Medulla oblongata (tissue), 1 donor: ENCODE data around the gene UBXN2A.

Experiments
- DNase-seq: peaks from one replicate; pipeline ENCODE4 v3.0.0-alpha.2; 2015; ENCODE audit errors: extremely low spot score

UBXN2A gene, protein sequence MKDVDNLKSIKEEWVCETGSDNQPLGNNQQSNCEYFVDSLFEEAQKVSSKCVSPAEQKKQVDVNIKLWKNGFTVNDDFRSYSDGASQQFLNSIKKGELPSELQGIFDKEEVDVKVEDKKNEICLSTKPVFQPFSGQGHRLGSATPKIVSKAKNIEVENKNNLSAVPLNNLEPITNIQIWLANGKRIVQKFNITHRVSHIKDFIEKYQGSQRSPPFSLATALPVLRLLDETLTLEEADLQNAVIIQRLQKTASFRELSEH

DNA sequence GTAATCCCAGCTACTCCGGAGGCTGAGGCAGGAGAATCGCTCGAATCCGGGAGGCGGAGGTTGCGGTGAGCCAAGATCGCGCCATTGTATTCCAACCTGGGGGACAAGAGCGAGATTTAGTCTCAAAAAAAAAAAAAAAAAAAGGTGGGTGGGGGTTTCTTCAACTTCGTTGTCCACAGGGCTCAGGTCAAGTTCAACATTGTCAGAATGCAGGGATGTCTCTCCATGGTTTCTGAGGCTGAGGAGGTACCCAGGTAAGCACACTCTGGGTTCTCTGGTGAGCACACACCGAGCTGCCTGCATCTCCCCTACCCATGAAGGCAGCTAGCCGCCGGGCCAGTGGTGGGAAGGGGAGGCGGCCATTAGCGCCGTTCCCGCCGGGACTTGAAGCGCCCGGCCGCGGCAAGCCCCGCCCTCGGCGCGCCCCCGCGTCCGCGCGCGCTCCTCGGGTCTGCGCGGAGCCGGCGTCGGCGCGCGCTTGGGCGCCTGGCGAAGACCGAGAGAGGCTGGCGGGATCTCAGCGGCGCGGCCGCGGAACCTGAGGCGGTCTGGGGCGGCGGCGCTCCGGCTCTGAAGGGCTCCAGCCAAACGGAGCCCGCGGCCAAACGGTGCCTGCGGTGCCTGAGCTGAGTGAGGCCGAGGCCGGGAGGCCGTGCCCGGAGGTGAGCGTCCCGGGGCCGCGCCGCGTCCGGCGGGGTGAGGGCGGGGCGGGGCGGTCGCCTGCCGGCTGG is at the start of gene UBXN2A:
UBXN2A (plus strand) TSS at position 477 of the 731 bp plus-strand sequence. CDS start 17,852 bp downstream, outside the sequence.
- DNase-seq = peak; percentile 88

GRCh38 chr2:23900133-23900532 is 40.1 kb upstream of the UBXN2A start:
- no peak for DNase-seq

DNA sequence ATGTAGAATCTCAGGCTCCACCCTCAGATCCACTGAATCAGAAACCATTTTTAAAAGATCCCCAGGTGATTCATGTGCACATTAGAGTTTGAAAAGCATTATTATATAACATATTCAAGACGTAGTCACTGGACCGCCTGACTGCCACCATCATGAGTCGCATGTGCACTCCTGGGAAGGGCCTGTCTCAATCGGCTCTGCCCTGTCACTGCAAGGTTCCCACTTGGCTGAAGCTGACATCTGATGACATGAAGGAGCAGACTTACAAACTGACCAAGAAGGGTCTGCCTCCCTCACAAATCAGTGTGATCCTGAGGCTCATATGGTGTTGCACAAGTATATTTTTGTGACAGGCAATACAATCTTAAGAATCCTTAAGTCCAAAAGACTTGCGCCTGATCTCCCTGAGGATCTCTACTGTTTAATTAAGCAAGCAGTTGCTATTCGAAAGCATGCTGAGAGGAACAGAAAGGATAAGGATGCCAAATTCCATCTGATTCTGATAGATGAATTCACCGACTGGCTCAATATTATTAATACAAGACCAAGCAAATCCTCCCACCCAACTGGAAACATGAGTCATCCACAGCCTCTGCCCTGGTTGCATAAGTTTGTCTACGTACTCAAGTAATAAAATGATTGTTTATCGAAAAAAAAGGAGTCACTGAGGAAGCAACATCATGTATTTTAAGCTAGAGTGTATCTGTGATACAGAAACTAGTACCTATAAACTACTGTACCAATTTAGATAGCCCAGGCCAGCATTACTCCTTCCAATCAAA is 39.5 kb upstream of the UBXN2A start:
- no peak for DNase-seq

- no peak for DNase-seq
Observed at GRCh38 chr2:23901966-23902846, 38.1 kb upstream of the UBXN2A start.

GRCh38 chr2:23903034-23903433 is 37.2 kb upstream of the UBXN2A start:
- DNase-seq = no peak

DNA sequence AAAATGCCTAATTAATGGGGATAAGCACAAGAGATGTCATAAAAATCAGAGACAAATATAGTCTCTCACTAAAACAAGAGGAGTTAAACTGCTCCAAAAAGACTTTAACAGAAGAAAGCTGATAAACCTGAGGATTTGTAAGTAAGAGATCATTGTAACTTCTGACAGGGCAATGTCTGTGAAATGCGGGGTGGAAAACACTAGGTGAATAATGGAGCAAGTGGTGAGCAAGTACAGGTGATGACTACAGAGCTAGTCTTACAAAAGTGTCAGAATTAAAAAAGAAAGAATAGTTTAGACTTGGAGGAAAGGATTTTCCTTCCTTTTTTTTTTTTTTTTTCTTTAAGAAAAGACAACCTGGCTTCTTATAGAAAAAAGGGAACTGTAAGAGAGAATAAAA is 36.0 kb upstream of the UBXN2A start:
- DNase-seq = no peak

DNA sequence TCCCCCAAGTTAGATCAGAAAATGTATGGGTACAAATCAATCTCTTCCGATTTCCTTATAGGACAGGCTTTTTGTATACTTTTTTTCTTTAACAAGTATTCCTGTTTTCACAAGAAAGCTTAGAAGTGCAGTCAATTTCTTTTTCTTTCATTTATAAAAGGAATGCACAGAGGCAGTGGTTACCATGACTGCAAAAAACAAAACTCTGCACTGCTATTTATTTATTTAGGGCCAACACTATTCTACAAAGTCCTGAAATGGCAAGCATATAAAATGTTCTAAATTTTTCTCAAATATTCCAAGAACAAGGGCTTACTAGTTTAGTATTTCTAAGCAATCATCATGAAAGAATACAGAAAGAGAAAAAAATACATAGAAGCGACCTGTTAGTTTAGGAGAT is 35.6 kb upstream of the UBXN2A start:
- DNase-seq = no peak

- DNase-seq = no peak
Observed at GRCh38 chr2:23905155-23905554, 35.1 kb upstream of the UBXN2A start.

DNA sequence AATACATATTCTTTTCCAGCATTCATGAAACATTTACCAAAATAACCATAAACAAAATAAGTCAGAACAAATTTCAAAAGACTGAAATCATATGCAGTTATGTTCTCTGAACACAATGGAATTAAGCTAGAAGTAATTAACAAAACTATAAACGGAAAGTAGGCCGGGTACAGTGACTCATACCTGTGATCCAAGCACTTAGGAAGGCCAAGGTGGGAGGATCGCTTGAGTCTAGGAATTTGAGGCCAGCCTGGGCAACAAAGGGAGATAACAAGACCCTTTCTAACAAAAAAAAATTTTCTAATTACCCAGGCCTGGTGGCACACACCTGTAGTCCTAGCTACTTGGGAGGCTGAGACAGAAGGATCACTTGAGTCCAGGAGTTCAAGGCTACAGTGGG is 28.2 kb upstream of the UBXN2A start:
- no peak for DNase-seq

- no peak for DNase-seq
Observed at GRCh38 chr2:23915327-23915726, 24.9 kb upstream of the UBXN2A start.

DNA sequence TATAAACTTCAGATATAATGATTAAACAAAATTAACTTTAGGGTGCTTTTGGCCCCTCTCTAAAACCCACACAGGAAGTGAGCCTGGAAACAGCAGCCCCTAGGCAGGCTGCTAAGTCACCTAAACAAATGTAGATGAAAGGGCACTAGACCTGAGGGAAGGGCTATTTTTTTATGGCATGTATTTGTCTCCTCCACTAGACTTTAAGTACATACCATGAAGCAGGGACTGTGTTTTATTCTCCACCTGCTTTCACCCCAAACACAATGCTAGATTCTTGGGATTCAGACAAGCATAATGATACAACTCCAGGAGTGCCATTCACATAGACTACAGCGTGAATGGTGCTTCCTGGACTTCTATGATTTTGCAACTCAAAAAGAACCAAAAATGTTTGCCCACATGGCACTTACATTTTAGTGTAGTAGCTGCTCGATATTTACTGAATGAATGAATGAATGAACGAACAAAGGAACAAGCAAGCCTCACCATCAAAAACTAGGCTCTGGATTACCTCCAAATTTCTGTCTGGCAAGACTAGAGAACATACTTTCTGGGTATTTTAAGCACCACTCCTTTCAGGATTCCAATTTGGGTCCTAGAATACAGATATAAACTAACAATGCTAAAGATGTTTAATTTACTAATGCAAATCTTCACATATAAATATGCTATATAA is 23.4 kb upstream of the UBXN2A start:
- DNase-seq = no peak

DNA sequence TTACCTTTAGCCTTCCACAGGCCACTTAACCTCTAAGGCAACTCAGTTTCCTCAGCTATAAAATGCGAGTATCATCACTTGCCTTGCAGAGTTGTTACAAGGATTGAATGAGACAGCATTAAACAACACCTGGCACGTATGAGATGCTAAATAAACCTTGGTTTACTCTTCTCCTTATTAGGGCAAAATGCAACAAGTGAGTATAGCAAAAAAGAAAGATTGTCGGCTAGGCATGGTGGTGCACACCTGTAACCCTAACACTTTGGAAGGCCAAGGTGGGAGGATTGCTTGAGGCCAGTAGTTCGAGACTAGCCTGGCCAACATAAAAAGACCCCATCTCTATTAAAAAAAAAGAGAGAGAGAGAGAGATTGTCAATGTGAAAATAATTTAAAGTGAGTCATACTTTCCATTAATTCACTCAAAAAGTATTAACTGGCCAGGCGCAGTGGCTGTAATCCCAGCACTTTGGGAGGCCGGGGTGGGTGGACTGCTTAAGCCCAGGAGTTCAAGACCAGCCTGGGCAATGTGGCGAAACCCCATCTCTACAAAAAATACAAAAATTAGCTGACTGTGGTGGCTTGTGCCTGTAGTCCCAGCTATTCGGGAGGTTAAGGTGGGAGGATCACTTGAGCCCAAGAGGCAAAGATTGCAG is 21.3 kb upstream of the UBXN2A start:
- no peak for DNase-seq

- DNase-seq = no peak
Observed at GRCh38 chr2:23924589-23925359, 15.5 kb upstream of the UBXN2A start.

DNA sequence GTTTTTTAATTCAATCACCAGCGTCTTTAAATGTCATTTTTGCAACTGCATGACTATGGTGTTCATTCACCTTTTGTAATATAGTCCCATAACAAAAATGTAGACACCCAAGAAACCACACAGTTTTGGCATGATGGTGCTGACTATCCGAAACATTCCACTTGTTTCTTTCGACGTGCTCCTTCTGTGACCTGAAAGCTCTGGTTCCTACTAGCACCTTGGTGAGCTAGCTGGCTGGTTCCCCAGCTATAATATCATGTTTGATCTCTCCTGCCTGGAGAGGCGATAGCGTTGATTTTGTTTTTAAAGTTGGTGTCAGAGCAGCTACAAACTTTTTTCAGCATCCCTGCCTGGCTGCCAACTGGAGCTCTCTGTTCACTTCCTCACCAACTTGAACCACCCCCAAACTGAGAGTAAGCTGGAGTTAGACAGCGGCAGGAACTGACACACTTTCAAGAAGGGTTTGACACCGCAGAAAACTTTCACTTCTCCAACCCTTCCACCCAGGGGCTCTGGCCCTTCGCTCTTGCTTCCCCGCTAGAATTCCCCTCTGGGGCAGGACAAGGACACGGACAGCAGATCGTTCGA is 14.5 kb upstream of the UBXN2A start:
- peak; percentile 89 for DNase-seq

- no peak for DNase-seq
Observed at GRCh38 chr2:23926290-23926749, 13.9 kb upstream of the UBXN2A start.

GRCh38 chr2:23926750-23927571 is 13.3 kb upstream of the UBXN2A start, which contains the start of gene ATAD2B:
ATAD2B (minus strand) TSS chr2:23927123; CDS start chr2:23926770, 353 bp downstream.
- DNase-seq = peak; percentile 97

- no peak for DNase-seq
Observed at GRCh38 chr2:23934259-23934658, 6.0 kb upstream of the UBXN2A start.
